ENCODE data around the gene TMEM151B. TPM values are rescaled to one million over a fixed set of nuclear protein-coding genes. Genes with fewer than 3 reads are reported as not detected.
"Not testable (repeated sequence)": the region's sequence is repeated elsewhere in the genome, so short reads cannot be mapped to it uniquely, and the experiment has no call there.

TMEM151B gene
- total RNA-seq, 1 donor from 2014 or later: 0.07 TPM

GRCh38 chr6:44304282-44305199, 34.3 kb downstream of the TMEM151B start:
- no peak for DNase-seq (ENCODE audit: low read depth, low spot score)

DNA sequence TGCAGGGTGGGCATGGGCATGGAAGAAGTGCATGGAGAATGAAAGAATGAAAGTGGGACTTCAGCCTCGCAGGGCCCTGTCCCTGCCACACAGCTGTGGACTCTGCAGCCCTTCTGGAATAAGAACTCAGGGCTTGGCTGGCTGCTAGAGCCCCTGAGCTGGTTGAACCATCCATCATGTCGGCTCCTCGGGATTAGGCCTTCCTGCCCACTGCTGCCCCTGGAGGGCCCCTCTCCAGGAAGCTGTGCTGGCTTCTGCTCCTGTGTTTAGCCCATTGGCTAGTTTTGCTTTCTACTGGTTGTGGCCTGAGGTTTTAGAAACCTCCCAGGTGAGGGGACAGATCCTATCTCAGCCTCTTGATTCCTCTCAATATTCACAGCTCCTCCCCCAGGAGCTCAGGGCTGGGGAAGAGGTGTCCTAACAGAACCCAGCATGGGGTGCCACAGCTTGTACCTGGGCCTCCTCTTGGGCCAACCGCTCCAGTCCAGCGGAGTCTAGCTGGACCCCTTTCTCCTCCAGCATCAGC, 35.0 kb downstream of the TMEM151B start:
- no peak for DNase-seq (ENCODE audit: low read depth, low spot score)

- no peak for DNase-seq (ENCODE audit: low read depth, low spot score)
Measured at GRCh38 chr6:44306710-44307109, 36.5 kb downstream of the TMEM151B start.

DNA sequence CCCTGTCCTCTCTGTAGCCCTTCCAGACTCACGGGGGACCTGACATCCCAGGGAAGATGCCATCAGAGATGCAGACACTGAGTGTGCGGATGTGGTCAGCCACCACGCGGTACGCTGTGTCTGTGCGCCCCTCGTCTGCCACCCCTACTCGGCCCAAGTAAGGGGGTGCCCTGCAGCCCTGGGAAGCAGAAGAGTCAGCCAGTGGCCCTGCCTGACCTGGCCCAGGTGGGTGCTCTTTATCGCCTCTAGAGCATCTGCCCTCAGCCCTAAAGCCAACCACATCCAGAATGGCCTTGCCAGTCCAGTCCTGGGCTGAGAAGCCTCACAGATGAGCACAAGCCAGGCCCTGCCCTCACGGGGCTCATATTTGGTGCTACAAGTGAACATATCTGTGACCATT, 37.0 kb downstream of the TMEM151B start:
- DNase-seq (ENCODE audit: low read depth, low spot score): no peak

DNA sequence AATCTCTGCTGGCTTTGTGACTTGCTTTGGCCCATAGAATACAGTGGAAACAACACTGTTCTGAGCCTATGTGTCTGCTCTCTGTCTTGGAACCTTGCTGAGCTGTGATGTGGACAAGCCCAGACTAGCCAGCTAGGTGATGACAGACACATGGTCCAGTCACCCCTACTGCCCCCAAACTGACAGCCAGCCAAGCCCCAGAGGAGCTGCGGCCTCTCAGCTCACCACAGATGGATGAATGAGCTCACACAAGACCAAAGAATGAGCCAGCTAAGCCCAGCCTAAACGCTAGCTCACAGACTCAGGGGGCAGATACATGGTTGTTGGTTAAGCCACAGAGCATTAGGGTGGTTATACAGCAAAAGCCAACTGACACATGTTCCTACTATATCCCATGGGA, 38.8 kb downstream of the TMEM151B start:
- DNase-seq (ENCODE audit: low read depth, low spot score): no peak

GRCh38 chr6:44309631-44310030, 39.4 kb downstream of the TMEM151B start:
- DNase-seq (ENCODE audit: low read depth, low spot score): no peak

DNA sequence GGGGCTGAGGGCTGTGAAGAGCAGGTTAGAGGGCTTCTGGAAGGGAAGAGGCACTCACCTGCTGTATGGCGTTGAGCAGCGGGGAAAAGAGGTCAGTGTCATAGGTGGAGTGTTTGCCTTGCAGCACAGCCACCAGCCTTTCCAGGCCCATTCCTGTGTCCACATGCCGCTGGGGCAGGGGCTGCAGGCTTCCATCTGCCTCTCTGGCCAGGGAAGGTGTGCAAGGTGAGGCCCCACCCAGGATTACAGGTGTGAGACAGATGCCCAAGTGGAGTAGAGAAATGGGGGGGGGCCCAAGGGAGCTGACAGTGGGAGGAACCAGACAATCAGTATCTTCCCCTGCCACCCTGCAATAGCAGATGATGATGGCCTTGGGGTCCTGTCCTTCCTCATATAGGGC, 40.0 kb downstream of the TMEM151B start:
- DNase-seq (ENCODE audit: low read depth, low spot score): no peak

- no peak for DNase-seq (ENCODE audit: low read depth, low spot score)
Measured at GRCh38 chr6:44311304-44311703, 41.1 kb downstream of the TMEM151B start.

- DNase-seq (ENCODE audit: low read depth, low spot score): no peak
Measured at GRCh38 chr6:44311767-44312166, 41.5 kb downstream of the TMEM151B start.

DNA sequence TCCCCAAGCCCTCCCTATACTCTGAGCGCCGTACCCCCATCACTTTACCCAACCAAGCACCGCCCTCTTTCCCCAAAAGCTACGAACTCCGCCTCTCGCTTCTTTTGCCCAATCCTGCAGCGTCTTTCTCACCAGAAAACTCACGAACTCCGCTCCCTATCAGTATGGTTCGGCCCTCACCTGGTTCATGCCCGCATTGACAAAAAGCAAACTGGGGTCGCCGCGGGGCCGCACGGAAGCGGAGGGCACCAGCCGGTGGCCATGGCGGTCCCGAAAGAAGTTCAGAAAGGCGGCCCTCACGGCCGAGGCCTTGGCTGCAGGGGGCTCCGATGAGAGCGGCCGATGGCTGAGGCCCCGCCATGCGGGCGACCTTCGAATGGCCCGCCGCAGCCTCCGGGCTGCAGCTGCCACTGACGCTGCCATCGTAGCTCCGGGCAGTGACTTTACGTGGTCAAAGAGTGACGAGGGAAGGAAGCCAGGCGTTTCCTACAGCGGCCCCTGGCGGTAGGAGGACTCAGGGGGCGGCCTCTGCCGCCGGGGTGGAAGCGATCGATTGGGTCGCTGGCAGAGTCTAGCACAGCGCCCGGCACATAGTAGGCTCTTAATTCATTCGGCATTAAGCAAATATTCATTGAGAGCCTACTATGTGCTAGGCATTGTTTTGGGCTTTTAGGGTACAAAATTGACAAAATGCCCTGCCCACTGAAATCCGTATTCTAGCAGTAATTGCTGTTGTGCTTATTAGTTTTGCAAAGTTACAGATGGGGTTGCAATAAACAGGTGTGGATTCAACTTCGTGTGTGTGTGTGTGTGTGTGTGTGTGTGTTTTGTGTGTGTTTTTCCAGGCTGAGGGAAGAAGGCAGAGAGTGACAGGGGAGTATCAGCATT, 42.9 kb downstream of the TMEM151B start, which contains the start of gene AARS2:
Gene AARS2 (minus strand): TSS at position 447 of the 888 bp plus-strand sequence. CDS start 24 bp downstream, at position 423.
- peak; percentile 53 for DNase-seq (ENCODE audit: low read depth, low spot score)

GRCh38 chr6:44314657-44315056, 44.4 kb downstream of the TMEM151B start:
- DNase-seq (ENCODE audit: low read depth, low spot score): not testable (repeated sequence)

- DNase-seq (ENCODE audit: low read depth, low spot score): no peak
Measured at GRCh38 chr6:44315516-44315915, 45.3 kb downstream of the TMEM151B start.

- no peak for DNase-seq (ENCODE audit: low read depth, low spot score)
Measured at GRCh38 chr6:44315951-44316350, 45.7 kb downstream of the TMEM151B start.

DNA sequence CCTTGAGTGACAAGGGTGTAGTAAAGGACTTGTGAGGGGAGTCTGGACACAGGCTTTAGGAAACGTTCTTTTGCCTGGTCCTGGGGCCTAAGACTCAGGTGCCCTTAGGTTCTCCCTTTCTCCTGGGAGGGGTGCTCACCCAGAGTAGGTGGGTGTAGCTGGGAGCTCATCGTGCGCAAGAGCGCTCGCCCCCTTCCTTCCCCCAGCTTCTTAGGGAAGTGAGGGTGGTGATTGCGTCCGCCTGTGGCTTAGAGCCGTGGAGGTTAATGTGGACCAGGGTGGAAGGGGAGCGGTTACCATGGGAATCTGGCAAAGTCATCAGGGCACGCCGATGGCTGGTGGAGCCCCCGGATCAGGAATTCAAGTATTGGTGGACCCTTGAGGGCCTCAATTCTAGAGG, 46.2 kb downstream of the TMEM151B start:
- no peak for DNase-seq (ENCODE audit: low read depth, low spot score)

- not testable (repeated sequence) for DNase-seq (ENCODE audit: low read depth, low spot score)
Measured at GRCh38 chr6:44317136-44317631, 46.9 kb downstream of the TMEM151B start.

DNA sequence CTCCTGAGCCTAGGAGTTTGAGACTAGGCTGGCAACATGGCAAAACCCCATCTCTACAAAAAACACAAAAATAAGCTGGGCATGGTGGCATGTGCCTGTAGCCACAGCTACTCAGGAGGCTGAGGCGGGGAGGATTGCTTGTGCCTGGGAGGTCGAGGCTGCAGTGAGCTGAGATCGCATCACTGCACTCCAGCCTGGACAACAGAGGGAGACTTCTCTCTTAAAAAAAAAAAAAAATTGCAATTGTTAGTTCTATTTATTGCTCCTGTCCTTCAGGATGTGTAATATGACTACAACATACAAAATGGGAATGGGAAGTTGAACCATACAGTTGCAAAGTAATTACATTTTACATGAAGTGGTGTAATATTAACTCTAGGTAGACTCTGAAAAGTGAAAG, 51.0 kb downstream of the TMEM151B start:
- no peak for DNase-seq (ENCODE audit: low read depth, low spot score)

GRCh38 chr6:44327096-44327495, 56.8 kb downstream of the TMEM151B start:
- no peak for DNase-seq (ENCODE audit: low read depth, low spot score)

- DNase-seq (ENCODE audit: low read depth, low spot score): no peak
Measured at GRCh38 chr6:44327760-44328159, 57.5 kb downstream of the TMEM151B start.

- not testable (repeated sequence) for DNase-seq (ENCODE audit: low read depth, low spot score)
Measured at GRCh38 chr6:44328203-44328602, 58.0 kb downstream of the TMEM151B start.

- DNase-seq (ENCODE audit: low read depth, low spot score): no peak
Measured at GRCh38 chr6:44329858-44330257, 59.6 kb downstream of the TMEM151B start.

DNA sequence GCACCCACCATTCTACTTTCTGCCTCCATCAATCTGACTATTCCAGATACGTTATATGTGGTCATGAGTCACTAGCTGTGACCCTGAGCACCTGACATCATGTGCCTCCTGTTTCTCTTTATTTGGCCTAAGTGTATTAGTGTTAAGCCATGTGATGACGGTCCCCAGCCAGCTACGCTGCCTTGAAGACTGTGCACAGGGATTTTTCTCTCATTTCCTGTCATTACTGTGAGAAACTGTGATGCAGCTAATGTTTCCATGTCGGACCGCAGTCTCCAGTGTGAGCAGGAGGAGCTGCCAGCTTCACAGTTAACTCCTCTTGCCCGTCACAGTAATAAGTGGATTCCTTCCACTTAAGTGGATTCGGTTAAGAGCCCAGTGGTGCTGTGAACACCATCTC, 62.3 kb downstream of the TMEM151B start:
- no peak for DNase-seq (ENCODE audit: low read depth, low spot score)

All from pulmonary artery endothelial cell (primary cell).